IPS-11a (cell line): ENCODE measurements around the gene BOD1L1.

Source experiments
- H3K4me3 ChIP-seq: one replicate; pipeline ENCODE4 v1.5.1; 2013; ENCODE audit warnings: low read depth, low read length, control low read depth

The BOD1L1 gene

DNA sequence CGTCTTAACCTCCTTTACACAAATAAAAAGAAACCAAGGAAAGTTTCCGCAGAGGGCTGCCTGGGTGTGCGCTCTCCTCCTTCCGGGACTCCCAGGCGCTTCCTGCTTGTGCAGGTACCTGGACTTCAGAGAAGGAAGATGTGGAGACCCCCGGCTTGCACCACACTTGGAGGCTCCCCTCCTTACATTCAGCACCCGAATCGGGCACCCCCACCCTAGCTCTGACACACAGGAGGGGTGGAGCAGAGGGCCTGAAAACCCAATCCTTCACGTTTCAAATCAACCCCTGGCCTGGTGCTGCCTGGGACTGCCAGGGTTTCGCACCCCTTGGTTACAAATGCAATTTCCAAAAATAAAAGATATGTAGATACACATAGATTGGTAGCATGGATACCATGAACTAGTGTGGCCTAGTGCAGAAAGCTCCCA lies 86.3 kb downstream of the BOD1L1 start:
- H3K4me3 ChIP-seq: no peak overlapping the region

DNA sequence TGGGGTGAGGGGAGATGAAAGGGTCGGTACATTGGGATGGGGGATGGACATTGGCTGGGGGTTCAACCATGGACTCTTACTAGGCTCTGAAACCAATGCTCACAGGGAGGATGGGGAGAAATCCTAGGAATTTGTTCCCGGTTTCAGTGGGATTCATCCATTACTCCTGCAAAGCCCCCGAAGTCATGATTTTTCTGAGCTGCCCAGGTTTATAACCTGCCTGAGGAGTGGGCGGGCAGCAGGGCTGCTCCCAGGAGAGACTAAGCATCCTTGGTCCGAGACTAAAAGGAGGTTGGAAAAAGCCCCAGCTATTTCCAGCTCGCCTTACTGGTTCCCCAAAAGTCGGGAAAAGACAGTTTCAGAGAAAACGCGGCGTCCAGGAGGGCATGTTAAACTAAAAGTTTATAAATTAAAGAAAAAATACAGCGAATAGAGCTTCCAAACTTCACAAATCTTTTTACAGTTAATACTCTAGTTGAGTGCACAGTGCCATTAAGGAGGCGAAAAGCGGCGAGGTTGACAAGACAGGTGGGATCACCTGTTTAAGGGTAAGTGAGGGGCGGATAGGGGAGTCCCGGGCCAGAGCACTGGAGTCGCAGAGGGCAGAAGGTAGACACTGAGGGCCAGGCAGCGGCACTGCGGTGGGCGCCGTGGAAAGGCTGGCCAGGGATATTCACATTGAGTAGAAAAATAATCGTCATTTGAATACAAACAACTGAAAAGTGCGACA lies 86.9 kb downstream of the BOD1L1 start:
- no peak overlapping the region for H3K4me3 ChIP-seq

DNA sequence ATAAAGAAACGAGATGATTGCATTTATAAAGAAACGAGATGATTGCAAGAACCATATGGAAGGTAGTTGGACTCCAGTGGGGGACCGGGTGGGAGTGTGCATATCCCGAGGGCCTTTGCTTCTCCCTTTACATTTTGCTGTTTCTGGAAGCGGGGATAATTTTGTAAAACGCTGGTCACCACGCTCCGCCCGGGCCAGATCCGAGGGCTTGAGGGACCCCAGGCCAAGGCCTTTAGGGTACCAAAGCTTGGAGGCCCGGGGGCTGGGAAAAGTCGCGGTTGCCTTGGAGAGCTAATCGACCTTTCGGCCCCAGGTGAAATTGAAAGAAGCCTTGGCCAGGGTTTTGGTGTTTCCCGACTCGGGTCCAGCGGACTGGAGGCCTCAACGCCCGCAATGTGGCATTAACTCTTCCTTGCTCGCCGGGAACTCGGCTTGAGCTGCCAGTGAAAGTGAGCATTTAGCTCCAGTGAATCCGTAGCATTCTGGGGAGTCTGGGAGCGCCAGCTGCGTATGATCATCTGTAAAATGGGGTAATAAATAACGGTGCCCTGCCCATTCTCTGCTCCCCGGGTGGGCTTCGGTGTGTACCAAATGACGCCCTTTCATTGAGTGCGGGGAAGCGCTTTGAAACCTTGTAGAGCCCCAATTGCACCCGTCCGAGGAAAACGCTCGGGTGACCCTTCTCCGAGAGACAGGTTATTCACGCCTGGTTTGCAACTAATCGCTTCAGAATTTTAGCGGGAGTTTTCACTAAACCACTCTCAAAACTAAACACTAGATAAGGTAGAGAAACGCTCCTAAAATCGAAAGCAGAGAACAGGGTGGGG lies 87.7 kb downstream of the BOD1L1 start:
- no peak overlapping the region for H3K4me3 ChIP-seq

DNA sequence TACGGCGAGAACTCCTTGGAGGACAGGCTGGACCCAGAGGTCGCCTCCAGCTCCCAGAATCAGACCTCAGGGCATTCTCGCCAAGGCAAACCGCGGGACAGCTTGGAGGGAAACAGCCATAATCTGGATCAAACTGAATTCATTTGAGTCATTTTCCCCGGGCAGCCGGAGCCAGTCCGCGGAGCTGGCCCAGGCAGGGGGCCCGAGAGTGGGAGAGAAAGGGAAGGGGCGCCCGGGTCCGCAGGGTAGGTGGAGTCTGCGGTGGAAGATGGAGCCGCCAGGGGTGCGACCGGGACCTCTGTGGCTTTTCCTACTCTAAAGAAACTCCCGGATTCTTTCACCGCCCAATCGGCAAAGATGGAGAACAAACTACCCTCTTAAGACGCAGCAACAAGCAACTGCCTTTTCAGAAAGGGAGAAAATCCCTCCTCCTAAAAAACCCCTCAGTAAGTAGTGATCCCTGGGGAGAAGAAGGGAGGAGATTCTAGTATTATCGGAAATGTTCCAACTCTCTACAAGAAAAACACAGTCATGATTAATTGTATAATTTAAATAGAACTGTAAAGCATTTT lies 88.4 kb downstream of the BOD1L1 start:
- H3K4me3 ChIP-seq: no peak overlapping the region

DNA sequence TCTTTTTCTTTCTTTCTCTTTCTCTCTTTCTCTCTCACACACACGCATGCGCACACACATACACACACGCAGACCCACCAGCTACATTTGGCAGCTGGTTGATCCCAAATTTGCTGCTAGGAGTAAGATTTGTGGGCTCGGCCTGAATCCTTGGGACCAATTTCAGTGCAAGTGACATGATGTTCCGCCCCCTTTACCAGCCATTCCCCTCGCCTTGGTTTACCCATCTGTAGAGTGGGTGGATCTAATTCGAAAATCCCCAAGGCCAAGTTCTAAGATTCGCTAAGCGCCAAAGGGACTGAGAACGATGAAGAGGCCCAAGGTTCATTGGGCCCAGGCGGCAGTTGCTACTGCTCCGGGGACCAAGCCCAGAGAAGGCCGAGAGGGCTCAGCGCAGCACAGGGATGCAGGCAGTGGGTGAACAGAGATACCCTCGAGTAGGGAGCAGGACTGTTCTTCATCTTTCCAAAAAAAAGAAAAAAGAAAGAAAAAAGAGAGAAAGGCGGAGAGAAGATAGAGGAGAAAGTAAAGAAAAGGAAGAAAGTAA lies 89.0 kb downstream of the BOD1L1 start:
- H3K4me3 ChIP-seq: no peak overlapping the region

DNA sequence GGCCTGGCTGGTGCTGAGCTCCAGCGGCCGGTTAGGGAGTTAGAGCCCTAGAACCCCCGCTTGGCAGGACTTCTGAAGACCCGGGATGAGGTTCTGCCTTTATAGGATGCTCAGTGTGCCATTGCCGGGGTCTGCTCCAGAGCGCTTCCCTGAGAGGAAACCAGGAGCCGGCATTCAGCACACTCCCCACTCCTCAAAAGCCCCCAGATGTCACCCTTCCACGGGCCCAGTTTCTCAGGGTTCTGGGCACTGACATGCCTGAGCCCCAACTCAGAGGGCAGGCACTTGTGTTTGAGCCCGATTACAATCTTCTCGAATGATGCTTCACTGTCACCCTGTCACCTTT lies 89.7 kb downstream of the BOD1L1 start:
- no peak overlapping the region for H3K4me3 ChIP-seq

DNA sequence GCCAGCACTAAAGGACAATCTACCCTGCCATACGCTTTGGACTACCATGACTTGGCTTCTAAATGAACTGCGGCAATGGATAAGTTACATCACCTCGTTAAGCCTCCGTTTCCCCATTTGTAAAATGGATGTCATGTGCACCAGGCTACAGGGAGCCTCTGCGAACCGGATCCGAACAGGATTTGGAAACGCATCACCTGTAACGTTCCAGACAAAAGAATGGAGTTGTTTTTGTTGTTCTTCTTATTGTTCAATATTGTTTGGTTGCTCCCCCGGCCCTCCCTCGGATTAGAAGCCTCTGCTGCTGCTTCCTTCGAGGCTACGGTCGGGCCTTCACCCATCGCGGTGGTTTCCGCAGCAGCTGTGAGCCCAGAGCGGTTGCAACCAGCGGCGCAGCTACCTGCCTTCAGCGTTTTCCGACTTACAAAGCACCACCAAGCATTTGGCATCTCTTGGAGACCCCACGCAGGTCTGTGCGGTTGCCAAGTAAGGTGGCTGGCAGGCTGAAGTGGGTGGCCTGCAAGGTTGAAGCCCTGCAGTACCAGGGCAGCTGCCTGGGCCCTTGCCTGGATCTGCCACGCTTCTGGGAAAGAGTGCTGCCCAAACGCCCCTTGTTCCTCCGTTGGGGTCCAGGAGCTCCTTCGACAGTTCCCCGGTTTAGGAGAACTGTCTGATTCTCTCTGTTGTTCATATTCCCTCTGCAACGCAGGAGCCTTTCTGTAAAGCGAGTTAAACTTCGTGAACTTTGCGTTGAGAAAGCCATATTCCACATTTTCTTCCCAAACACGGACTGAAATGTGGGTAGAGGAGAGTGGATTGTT lies 90.3 kb downstream of the BOD1L1 start:
- H3K4me3 ChIP-seq: no peak overlapping the region

DNA sequence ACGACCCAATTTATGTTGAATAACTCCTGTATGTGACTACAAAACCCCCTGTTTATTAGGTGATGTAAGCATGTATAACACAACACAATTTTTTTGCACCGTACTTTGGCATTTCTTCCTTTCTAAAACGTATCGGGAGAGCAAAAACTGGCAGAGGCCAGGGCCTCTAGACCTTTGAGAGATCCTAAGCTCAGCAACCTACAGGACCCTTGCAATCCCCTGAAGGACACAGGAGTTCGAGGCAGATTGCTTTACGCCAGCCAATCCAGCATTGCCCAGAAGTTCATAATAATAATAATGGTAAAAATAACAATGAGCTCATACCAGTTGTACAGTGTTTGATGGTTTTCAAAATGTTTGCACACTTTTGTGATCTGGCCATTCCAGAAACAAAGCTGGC lies 90.9 kb downstream of the BOD1L1 start:
- no peak overlapping the region for H3K4me3 ChIP-seq

DNA sequence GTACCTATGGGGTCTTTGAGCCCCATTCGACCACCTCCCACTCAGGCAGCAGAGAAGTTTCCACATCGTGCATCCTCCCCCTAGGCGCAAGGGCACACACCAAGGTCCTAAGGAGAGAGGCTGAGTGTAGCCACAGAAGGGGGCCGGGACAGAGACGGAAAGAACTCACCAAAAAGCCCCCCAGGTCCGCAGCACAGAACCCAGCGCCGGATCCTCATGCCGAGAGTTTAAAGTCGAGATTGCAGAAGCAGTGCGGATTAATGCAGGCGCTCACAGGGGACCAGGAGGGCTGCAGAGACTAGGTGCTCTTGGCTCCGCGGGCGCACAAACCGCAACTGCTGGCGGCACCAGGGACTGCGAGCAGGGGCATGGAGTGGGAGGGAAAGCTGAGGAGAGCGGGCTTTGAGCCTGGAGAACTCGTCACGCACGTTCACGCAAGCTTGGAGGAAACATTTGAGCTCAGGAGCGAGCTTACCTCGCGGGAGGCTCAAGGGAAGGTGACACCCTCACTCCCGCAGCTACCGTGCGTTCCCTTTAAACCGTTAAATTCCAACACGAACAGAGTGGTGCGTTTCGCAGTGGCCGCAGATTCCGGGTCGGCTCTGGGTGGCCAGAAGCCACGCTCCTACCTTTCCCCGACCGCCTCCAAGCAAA lies 91.7 kb downstream of the BOD1L1 start:
- no peak overlapping the region for H3K4me3 ChIP-seq

DNA sequence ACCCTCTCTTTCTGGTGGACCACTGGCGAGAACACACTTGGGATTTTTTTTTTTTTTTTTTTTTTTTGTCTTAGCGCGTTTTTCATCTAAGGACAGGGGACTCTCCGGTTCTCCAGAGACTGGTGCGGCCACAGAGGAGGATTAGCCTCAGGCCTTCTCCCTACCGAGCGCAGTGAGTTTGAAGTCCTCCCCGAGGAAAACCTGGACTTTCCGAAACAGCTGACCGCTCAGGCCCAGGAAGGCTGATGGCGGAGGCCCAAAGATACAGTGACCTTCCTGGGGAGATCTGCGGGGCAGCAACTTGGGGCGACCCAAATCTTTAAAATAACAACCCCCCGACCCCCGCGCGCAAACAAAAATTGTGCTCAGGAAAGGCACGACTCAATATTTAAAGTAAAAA lies 92.4 kb downstream of the BOD1L1 start:
- H3K4me3 ChIP-seq: no peak overlapping the region

DNA sequence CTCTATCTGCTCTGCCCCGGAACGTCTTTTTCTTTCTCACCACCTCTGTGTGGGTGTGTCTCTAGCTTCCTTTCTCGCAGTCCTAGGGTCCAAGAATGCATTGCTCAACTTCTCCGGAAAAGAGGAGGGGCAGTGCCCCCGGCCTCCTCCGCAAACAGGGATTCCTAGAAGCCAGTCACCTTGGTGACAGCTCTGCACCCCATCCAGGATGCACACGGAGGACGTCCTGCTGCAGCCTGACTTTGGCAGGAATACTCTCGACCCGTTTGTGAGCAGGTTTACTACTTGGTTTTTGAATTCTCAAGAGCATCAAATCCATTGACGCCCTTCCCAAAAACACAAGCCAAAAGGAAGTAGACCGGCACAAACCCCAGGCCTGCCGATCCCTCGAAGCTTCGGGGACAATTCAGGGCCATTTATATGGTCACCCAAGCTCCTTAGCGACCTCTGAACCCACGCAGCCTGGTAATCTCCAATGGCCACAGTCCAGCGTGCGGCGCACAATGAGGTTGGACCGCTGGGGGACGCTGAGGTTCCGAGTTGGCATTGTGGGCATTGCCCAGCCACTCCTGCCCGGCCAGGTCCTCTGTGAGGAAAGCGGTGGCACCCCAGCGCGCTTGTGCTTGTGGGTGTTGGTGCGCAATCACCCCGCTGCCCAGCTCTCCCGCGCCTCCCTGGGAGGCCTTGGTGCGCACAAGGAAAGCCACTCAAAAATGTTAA lies 93.0 kb downstream of the BOD1L1 start:
- H3K4me3 ChIP-seq: no peak overlapping the region

DNA sequence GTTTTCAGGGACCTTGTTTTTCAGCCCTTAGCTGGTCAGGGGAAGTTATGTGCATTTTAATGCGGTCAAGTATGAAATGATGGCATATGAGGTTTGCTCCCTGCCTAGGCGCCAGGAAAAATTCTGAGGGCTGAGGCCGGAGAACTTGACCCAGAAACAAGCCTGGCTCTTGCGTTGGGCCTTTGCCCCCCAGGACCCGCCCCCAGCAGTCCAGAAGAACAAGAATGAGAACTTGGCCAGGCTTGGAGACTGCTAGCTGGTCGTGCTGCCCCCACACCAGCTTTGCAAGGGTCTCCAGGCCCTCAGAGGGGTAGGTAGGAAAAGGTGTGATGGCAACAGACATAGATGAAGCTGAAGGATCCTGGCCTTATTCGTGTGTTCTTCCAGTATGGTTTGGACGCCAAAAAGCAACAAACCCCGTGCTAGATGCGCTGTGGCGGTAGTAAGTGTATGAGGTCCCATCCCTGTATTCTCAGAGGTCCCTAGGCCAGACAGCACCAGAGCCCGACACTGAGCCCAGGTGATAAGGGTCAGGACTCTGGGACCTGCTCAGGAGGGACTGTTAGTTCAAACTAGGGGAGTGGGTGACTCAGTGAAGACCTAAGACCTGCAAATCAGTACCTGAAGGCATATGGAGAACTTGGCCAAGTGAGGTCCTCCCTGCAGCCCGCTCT lies 93.7 kb downstream of the BOD1L1 start:
- H3K4me3 ChIP-seq: no peak overlapping the region

DNA sequence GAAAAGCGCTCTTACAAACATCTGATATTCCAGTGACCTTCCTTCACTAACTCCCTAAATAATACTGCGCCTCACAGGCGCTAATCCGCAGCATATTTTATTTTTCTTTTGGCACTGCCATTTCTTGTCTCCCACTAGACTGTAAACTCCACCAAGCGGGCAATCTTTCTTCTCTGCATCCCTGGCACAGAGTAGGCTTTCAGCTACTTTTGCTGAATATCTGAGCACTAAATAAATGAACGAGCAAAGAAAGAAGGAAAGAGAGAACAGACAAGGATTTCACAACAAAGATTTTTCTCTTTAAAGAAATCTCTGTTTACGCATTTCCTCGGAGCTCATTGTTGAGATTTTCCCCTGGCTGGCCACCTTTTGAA lies 95.9 kb downstream of the BOD1L1 start:
- no peak overlapping the region for H3K4me3 ChIP-seq

DNA sequence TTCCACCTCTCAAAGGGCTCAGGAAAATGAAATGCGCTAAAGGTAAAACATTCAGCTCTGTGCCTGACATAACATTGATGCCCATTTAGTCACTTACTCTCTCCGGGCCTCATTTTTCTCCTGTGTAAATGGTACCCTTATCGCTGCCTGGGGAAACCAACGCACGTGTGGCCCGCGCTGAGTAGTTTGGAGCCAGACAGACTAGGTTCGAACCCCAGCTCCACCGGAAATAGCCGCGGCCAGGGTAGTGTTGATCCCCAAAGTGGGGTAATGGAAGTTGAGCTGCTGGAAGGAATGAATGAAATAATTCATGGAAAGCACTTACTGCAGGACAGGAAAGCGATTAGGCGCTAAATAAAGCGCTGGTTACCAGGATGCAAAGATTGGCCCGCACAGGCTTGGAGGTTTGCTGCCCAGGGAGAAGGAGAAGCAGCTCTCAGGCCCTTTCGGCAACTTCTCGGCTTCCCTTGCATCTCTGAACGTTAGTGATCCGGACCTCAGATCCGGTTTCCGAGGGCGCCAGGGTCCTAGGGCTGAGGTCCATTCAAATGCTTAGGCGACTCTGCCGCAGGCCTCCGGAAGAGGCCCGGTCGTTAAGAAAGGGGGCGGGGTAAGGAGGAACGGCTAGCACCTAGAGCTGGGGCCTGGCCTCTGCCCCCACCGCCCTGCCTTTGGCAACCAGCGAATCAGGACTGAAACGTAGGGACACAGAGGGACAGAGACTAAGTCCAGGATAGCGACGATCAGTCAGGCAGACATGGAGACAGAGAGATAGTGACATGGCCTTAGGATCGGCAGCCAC lies 96.5 kb downstream of the BOD1L1 start:
- H3K4me3 ChIP-seq: no peak overlapping the region

DNA sequence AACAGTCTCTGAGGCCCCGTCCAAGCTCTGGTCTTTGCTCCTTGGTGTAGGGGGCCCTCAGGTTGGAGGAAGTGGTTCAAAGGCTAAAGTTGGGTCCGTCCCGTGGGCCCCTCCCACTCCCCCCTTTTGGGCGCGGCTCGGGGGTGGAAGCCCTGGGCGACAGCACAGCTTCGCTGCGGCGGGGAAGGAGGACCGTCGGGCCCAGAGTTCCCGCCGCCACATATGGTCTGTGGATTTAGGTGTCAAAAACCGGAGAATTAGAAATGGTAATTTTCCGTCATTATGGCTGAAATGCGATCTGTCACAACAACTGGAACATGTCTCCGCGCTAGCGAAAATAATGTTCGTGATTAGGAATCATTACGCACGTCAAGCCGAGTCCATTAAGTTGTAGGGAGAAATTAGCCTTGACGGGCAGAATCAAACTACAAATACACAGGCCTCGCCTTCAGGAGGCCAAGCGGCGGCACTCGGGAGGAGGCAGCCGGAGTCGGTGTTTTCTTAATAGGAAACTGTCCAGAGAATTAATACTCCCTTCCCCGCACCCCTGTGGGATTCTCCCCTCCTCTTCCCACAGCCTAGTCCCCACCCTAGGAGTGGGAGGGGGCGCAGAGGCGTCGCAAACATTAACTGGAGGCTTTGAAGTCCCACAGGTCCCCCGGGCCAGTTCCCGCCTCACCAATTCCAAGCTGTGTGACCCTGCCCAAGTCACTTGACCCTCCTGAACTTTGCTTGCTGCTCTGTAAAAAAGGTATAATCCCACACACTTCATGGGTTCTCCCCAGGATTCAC lies 98.2 kb downstream of the BOD1L1 start:
- no peak overlapping the region for H3K4me3 ChIP-seq

DNA sequence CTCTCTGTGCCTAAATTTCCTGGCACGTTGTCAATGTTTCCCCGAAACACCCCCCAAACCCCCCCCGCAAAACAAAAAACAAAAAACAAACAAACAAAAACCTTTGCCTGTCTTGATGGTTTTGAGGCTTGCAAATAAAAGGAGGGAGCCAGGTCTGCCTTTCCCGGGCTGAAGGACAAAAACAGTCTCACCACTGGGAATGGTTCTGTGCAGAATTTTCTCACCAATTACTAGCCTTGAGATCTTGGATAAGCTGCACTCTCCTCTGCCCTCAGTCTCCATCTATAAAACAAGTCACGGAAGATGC lies 98.8 kb downstream of the BOD1L1 start:
- no peak overlapping the region for H3K4me3 ChIP-seq

DNA sequence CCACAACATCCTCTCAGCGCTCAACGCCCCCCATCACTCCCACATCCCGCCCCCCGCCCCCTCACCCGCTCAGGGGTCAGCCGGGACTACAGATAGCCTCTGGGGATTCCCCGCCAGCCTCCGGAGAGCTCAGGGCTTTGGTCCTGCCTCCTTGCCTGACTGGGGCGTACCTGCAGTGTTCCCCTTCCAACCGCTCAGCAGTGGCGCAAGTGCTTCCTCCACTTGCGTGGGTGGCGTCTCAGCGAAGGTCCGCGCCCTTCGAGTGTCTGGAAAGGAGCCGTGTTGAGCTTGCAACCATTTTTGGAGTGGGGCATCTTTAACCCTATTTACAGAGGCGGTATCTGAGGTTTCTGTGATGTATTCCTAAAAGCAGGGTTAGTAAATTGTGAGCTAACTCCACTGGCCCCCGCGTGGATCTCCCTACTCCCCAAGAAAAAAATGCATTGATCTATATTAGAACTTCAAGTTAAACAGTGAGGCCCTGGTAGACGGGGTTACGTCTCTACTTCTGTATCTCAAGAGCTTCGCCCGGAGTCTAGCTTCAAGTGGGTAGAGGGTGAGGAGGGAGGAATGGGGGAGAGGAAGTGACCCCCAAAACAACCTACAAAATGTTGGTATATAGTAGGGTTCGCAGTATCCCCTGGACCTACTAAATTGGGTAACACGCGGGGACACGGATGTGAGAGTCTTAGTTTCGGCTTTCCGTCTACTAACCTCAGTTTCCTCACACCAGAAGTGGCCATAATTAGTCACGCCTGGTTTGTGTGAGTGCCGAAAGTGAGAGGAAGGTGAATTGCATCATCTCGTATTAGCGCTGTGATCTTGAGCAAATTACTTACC lies 99.3 kb downstream of the BOD1L1 start:
- H3K4me3 ChIP-seq: no peak overlapping the region
